Measurements from ENCODE around the gene COMMD8. TPM values are rescaled to one million over a fixed set of nuclear protein-coding genes. Genes with fewer than 3 reads are reported as not detected.
A peak's percentile ranks its signal among the peaks of the same experiment; 100 is the strongest.

COMMD8 gene
- total RNA-seq, 1 donor from 2014 or later = 10.7 TPM

DNA sequence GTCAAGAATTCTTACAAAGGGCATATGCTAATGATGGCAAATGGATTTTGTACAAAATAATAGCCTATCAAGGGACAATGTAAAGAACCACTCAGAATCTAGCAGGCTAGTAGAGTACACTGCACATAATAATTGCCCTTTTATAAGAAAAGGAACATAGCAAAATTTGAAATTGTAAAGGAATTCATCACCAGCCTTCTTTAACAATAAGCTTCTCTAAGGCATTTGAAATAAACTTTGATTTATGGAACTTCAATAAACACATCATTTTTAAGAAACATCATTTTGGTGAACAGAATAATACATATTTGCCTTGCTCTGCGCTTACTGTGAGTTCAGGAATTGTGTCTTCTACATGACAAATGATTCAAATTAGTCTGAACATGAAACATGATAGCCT is 11.9 kb upstream of the COMMD8 start:
- intact Hi-C loops (cut with DNase I) = no loop called here
- no peak for DNase-seq (ENCODE audit: low spot score)
- ATAC-seq = no peak

DNA sequence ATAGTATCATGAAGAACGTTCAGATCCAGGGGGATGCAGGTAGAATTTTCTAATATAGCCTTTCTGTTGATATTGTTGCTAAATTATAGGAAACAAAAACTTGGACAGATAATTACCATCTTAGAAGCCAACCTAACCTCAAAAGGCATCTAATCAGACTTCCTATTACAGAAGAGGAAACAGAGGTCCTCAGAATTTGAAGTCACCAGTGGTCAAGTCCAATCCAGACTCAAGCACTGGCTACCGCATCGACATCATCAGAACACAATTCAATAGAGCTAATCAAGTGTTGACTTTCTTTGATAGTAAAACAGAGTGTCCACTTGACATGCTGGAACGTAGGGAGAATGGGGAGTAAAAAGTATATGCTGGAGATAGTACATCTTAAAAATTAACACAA is 11.3 kb upstream of the COMMD8 start:
- no peak for ATAC-seq
- no peak for DNase-seq (ENCODE audit: low spot score)
- intact Hi-C loops (cut with DNase I) = no loop called here

GRCh38 chr4:47473141-47473750 is 9.7 kb upstream of the COMMD8 start:
- DNase-seq (ENCODE audit: low spot score) (no peak), ATAC-seq (no peak)
- intact Hi-C loops (cut with DNase I) = no loop called here

GRCh38 chr4:47471591-47471990 is 8.1 kb upstream of the COMMD8 start:
- intact Hi-C loops (cut with DNase I) = no loop called here
- ATAC-seq = no peak
- no peak for DNase-seq (ENCODE audit: low spot score)

GRCh38 chr4:47471064-47471463 is 7.6 kb upstream of the COMMD8 start:
- DNase-seq (ENCODE audit: low spot score) (no peak), ATAC-seq (no peak)
- intact Hi-C loops (cut with DNase I) = no loop called here

GRCh38 chr4:47469951-47470350 is 6.4 kb upstream of the COMMD8 start:
- no peak for ATAC-seq
- intact Hi-C loops (cut with DNase I) = no loop called here
- DNase-seq (ENCODE audit: low spot score) = no peak

DNA sequence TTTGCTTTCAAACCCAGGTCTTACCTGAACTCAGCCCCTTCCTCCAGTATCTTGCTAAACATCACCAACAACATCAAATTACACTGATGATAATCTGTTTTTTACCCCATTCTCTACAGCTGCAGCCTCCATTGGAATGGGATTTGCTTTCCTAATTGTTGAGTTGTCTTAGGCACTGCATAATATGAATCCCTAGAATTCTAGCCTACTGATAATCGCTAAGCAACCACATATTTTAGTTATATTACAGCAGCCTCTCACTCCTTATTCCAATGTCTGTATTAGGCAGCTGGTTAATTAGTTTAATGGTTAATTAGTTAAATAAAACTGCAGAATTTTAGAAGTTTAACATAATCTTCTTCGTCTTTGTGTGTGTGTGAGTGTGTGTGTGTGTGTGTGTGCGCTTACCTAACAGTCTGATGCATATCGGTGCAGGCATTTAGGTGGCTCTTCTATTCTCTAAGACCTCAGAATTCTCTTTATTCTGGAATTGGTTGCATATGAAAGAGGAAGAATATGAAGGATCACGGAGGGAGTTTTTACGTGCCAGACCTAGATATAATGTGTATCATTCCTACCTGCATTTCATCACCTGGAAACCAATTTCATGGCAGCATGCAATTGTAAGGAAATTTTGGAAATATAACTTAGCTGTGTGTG is 5.3 kb upstream of the COMMD8 start:
- ATAC-seq (no peak), DNase-seq (ENCODE audit: low spot score) (no peak)
- intact Hi-C loops (cut with DNase I) = no loop called here

- DNase-seq (ENCODE audit: low spot score) (no peak), ATAC-seq (no peak)
- intact Hi-C loops (cut with DNase I) = no loop called here
These were observed 2.7 kb upstream of the COMMD8 start for GRCh38 chr4:47466056-47466785.

GRCh38 chr4:47465004-47465403 is 1.5 kb upstream of the COMMD8 start:
- ATAC-seq = no peak
- no peak for DNase-seq (ENCODE audit: low spot score)
- intact Hi-C loops (cut with DNase I) = no loop called here

- intact Hi-C loops (cut with DNase I) = no loop called here
- DNase-seq (ENCODE audit: low spot score) (no peak), ATAC-seq (peak; percentile 5)
These were observed 685 bp downstream of the COMMD8 start for GRCh38 chr4:47462799-47463234.

DNA sequence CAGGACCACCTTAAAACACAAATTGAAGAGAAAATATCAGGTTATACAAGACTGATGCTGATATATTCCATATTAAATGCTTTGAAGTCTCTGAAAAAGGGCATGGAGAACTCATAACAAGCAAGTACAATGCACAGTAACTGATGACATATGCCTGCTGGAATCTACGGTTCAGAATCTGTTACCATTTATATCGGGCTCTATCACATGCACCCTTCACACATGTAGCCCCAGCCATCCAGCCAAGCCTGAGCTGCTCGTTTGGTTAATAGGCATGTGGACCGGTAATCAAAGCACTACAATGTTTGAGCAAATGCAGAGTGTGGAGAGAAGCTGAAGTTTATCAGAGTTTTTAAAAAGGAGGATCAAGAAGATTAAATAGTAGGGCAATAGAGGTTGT is 11.8 kb downstream of the COMMD8 start:
- ATAC-seq (no peak), DNase-seq (ENCODE audit: low spot score) (no peak)
- intact Hi-C loops (cut with DNase I) = no loop called here

- intact Hi-C loops (cut with DNase I) = no loop called here
These were observed 19.5 kb downstream of the COMMD8 start for GRCh38 chr4:47444031-47444430.

DNA sequence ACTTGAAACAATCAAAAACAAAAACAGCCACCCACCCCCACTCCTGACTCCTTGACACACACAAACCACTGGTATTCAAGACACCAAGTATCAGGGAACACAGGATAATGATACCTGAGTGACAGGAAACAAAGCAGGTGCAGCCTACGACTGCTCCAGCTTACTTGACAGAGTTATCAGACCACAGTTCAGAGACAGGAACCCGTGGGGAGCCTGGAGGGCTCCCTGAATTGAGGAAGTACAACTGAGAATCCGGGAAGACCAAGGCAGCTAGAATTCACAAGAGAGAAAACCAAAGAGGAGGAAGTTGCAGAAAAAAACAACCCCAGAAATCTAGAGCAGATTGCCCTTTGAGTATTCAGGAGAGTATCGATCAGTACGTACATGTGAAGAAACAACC is 20.5 kb downstream of the COMMD8 start:
- intact Hi-C loops (cut with DNase I) = no loop called here
- peak; percentile 26 for ATAC-seq
- no peak for DNase-seq (ENCODE audit: low spot score)

More at GRCh38 chr4:47444031-47444430, 19.5 kb downstream of the COMMD8 start:
- ATAC-seq (no peak), DNase-seq (ENCODE audit: low spot score) (no peak)

DNA sequence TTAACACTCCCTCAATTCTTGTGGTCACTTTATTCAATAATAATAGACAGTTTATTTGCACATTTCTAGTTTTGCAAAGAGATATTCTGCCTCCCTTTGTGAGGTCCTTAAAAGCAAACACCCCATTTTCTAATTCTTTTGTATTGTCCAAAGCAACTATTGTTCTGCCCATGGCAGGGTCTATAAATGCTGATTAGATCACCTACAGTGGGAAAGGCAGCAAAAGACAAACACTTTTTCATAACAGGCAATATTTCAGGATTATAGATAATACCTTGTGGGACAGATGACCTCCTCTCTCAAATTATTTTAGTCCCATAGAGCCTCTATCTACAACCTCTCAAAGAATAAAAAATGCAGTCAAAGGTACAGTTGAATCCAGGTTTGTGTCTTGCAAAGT is 28.6 kb downstream of the COMMD8 start:
- intact Hi-C loops (cut with DNase I) = no loop called here
- ATAC-seq = no peak
- DNase-seq (ENCODE audit: low spot score) = no peak

- ATAC-seq (no peak), DNase-seq (ENCODE audit: low spot score) (no peak)
- intact Hi-C loops (cut with DNase I) = no loop called here
These were observed 30.8 kb downstream of the COMMD8 start for GRCh38 chr4:47432749-47433148.

DNA sequence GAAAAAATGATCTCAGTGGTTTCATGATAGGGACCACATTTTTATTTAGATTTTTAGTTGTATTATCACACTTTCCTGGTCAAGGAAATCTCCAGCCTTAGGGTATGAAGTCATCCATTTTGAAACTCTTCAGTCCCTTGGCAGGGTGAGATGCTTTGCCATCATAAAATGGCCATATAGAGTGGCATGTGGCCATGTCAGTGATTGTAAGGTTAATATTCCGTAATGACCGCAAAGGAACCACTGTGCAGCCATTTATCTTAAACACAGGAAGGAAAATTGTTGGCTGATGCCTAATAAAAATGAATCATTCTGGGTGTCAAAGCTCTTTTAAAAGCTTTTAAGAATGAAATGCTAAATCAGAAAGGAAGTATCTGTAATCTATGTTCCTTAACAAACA is 35.6 kb downstream of the COMMD8 start:
- DNase-seq (ENCODE audit: low spot score) (no peak), ATAC-seq (no peak)
- intact Hi-C loops (cut with DNase I) = no loop called here

DNA sequence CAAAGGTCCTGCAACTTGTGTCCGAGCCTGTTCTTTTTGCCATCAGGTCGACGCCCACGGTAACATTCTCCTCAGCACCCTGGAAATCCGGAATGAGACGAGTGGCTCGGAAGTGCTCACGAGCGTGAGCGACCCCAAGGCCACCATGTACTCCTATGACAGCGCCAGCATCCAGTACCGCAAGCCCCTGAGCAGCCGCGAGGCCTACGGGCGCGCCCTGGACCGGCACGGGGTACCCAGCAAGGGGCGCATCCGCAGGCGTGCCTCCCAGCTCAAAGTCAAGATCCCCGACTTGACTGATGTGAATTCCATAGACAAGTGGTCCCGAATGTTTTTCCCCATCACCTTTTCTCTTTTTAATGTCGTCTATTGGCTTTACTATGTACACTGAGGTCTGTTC is 37.9 kb downstream of the COMMD8 start:
- intact Hi-C loops (cut with DNase I) = no loop called here
- DNase-seq (ENCODE audit: low spot score) (no peak), ATAC-seq (no peak)

DNA sequence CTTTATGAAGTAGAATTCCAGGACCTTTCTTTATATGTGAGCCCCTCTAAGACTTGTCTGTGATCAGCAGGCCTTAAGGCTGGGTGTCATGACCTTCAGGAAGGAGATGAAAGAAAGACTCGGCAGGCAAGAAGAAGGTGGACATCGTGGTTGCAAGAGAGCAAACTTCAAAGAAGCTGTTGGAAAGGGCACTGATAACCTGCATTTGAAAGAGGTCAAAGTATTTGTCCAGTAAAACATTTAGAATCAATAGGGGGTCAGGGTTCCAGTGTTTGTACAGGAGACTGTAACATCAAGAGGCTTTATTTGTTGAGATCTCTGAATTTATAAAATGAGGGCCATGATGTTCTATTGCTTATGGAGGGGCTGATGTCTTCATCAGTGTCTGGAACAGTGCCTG is 44.2 kb downstream of the COMMD8 start:
- intact Hi-C loops (cut with DNase I) = no loop called here
- DNase-seq (ENCODE audit: low spot score) = no peak
- no peak for ATAC-seq

DNA sequence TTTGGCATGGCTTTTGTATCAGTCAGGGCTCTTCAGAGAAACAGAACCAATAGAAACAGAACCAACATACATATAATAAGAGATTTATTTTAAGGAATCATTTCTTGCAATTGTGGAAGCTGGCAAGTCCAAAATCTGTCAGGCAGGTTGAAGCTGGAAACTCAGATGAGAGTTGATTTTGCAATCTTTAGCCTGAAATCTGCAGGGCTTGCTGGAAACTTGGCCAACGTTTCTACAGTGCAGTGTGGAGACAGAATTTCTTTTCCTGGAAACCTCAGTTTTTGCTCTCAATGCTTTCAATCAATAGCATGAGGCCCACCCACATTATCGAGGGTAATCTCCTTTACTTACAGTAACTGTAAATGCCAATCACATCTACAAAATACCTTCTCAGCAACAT is 45.4 kb downstream of the COMMD8 start:
- intact Hi-C loops (cut with DNase I) = no loop called here
- no peak for ATAC-seq
- no peak for DNase-seq (ENCODE audit: low spot score)

DNA sequence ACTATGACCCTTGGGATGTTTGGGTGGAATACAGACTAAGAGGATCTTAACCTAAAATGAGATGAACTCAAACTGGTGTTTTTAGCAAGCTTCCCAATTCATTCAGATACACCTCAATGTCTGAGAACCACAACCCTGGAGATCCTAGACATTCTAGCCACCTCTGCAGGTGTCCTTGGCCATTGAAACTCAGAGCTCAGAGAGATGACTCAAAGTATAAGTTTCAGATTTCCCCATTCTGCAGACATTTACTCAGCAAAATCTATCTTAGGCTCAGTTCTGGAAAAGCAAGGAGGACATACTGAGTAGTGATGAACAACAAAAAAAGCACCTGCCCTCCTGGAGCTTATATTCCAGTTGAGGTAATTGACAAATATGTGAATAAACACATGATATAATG is 47.8 kb downstream of the COMMD8 start:
- intact Hi-C loops (cut with DNase I) = no loop called here
- DNase-seq (ENCODE audit: low spot score) = no peak
- ATAC-seq = no peak

Measured in sciatic nerve (tissue), 2 donors.